ENCODE results near the gene C19orf53.

C19orf53 gene

DNA sequence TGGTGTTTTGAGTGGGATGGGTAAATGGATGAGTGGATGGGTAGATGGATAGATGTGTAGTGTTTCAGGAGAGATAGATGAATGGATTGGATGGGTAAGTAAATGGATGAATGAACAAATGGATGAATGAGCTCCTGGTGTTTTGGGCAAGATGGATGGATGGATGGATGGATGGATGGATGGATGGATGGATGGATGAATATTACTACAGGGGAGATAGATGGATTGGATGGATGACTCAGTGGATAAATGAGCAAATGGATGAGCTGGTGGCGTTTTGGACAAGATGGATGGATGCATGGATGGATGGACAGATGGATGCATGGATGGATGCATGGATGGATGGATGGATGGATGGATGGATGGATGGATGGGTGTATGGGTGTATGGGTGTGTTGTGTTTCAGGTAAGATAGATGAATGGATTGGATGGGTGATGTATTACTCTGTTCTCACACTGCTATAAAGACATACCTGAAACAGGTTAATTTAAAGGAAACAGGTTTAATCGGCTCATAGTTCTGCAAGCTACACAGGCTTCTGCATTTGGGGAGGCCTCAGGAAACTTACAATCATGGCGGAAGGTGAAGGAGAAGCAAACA is 33.3 kb downstream of the C19orf53 start:
- Histone ChIP-seq H3K4me1 (no peaks in the 10 kb centered on the region), H3K9me3 (no peaks in the 10 kb centered on the region), H3K27me3 (no peaks in the 10 kb centered on the region), H3K4me2 (no peak overlapping the region), H3K27ac (no peak overlapping the region), H3K9ac (no peak overlapping the region), H3K4me3 (no peak overlapping the region), H3K36me3 (peaks cover 89% of the 10 kb centered on the region), H4K20me1 (no peaks in the 10 kb centered on the region)
- no peak for TF ChIP-seq Cebpa-rat (IDR thresholded peaks at IDR 0.05)

DNA sequence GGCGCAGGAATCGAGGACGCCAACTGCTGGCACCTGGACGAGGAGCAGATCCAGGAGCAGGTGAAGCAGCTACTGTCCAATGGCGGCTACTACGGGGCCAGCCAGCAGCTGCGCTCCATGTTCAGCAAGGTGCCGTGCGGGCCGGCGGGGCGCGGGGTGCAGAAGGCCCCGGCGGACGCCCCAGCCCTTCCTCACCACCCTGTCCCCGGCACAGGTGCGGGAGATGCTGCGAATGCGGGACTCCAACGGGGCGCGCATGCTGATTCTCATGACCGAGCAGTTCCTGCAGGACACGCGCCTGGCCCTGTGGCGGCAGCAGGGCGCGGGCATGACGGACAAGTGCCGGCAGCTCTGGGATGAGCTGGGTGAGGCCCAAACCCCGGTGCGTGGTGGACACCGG is 34.6 kb downstream of the C19orf53 start:
- Histone ChIP-seq H3K9ac (no peak overlapping the region), H3K9me3 (no peaks in the 10 kb centered on the region), H3K4me2 (no peak overlapping the region), H4K20me1 (no peaks in the 10 kb centered on the region), H3K27ac (no peak overlapping the region), H3K36me3 (peaks cover 93% of the 10 kb centered on the region), H3K4me1 (no peaks in the 10 kb centered on the region), H3K27me3 (no peaks in the 10 kb centered on the region), H3K4me3 (no peak overlapping the region)
- no peak for TF ChIP-seq Cebpa-rat (IDR thresholded peaks at IDR 0.05)

DNA sequence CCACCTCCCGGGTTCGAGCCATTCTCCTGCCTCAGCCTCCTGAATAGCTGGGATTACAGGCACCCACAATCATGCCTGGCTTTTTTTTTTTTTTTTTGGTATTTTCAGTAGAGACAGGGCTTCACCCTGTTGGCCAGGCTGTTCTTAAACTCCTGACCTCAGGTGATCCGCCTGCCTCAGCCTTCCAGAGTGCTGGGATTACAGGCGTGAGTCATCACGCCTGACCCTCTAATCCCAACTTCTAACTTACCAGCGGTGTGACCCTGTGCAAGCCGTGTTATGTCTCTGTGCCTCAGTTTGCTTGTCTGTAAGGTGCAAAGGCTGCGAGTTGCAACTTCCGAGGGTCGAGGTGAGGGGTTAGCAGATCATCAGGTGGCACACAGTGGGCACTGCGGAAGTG is 38.3 kb downstream of the C19orf53 start:
- Histone ChIP-seq H3K4me1 (peaks cover 11% of the 10 kb centered on the region), H3K36me3 (peaks cover 94% of the 10 kb centered on the region), H3K27me3 (no peaks in the 10 kb centered on the region), H3K4me3 (no peak overlapping the region), H3K27ac (no peak overlapping the region), H3K9me3 (no peaks in the 10 kb centered on the region), H3K4me2 (no peak overlapping the region), H4K20me1 (no peaks in the 10 kb centered on the region), H3K9ac (no peak overlapping the region)
- TF ChIP-seq Cebpa-rat (IDR thresholded peaks at IDR 0.05) = no peak

DNA sequence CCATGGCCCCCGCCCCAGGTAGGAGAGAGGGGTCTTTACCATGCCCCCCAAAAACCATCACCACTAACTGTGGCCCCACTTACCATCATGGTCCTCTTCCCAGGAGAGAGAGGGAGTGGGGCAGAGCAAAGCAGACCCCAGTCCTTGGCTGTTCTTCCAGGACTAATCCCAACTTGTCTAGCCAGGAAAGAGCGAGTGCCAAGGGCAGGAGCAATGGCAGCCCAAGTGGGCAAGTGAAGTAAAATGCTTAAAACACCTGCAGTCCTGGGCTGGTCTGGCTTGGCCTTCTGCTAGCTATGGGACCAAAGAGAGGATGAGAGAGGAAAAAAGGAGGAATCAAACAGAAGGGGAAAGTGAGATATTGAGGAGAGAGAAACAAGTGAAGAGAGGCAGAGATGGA is 38.9 kb downstream of the C19orf53 start:
- Histone ChIP-seq H3K4me3 (no peak overlapping the region), H4K20me1 (no peaks in the 10 kb centered on the region), H3K9ac (no peak overlapping the region), H3K27ac (no peak overlapping the region), H3K4me1 (peaks cover 14% of the 10 kb centered on the region), H3K9me3 (no peaks in the 10 kb centered on the region), H3K27me3 (no peaks in the 10 kb centered on the region), H3K4me2 (no peak overlapping the region), H3K36me3 (peaks cover 93% of the 10 kb centered on the region)
- no peak for TF ChIP-seq Cebpa-rat (IDR thresholded peaks at IDR 0.05)

GRCh38 chr19:13814550-13814949 is 40.3 kb downstream of the C19orf53 start:
- H3K9ac ChIP-seq = no peak overlapping the region
- H3K4me1 ChIP-seq = peaks cover 14% of the 10 kb centered on the region
- H3K4me2 ChIP-seq = no peak overlapping the region
- no peaks in the 10 kb centered on the region for H3K27me3 ChIP-seq
- no peak for TF ChIP-seq Cebpa-rat (IDR thresholded peaks at IDR 0.05)
- peaks cover 88% of the 10 kb centered on the region for H3K36me3 ChIP-seq
- H3K27ac ChIP-seq = no peak overlapping the region
- no peak overlapping the region for H3K4me3 ChIP-seq
- H3K9me3 ChIP-seq = no peaks in the 10 kb centered on the region
- H4K20me1 ChIP-seq = no peaks in the 10 kb centered on the region

GRCh38 chr19:13817018-13817614 is 42.9 kb downstream of the C19orf53 start:
- TF ChIP-seq Cebpa-rat (IDR thresholded peaks at IDR 0.05) = no peak
- Histone ChIP-seq H3K4me1 (peaks cover 17% of the 10 kb centered on the region), H4K20me1 (no peaks in the 10 kb centered on the region), H3K9me3 (no peaks in the 10 kb centered on the region), H3K27me3 (no peaks in the 10 kb centered on the region), H3K27ac (peak overlapping the region; percentile 27; the same call in 1 of the 2 replicates), H3K9ac (no peak overlapping the region), H3K4me2 (peak overlapping the region; percentile 63), H3K36me3 (peaks cover 84% of the 10 kb centered on the region), H3K4me3 (no peak overlapping the region; the same call in 1 of the 2 replicates)

- peak overlapping the region; percentile 63 for H3K4me2 ChIP-seq
- H3K27me3 ChIP-seq = no peaks in the 10 kb centered on the region
- no peak overlapping the region for H3K9ac ChIP-seq
- peaks cover 78% of the 10 kb centered on the region for H3K36me3 ChIP-seq
- H3K4me3 ChIP-seq = no peak overlapping the region; the same call in 1 of the 2 replicates
- H3K9me3 ChIP-seq = no peaks in the 10 kb centered on the region
- TF ChIP-seq Cebpa-rat (IDR thresholded peaks at IDR 0.05) = no peak
- H3K4me1 ChIP-seq = peaks cover 23% of the 10 kb centered on the region
- peak overlapping the region; percentile 27; the same call in 1 of the 2 replicates for H3K27ac ChIP-seq
- H4K20me1 ChIP-seq = no peaks in the 10 kb centered on the region
Measured at GRCh38 chr19:13817615-13818371, 43.5 kb downstream of the C19orf53 start.

- no peak overlapping the region for H3K9ac ChIP-seq
- H3K9me3 ChIP-seq = no peaks in the 10 kb centered on the region
- TF ChIP-seq Cebpa-rat (IDR thresholded peaks at IDR 0.05) = no peak
- no peak overlapping the region for H3K4me2 ChIP-seq
- no peak overlapping the region for H3K27ac ChIP-seq
- H3K36me3 ChIP-seq = peaks cover 78% of the 10 kb centered on the region
- H4K20me1 ChIP-seq = no peaks in the 10 kb centered on the region
- no peaks in the 10 kb centered on the region for H3K27me3 ChIP-seq
- no peak overlapping the region for H3K4me3 ChIP-seq
- peaks cover 30% of the 10 kb centered on the region for H3K4me1 ChIP-seq
Measured at GRCh38 chr19:13819238-13819637, 45.0 kb downstream of the C19orf53 start.

DNA sequence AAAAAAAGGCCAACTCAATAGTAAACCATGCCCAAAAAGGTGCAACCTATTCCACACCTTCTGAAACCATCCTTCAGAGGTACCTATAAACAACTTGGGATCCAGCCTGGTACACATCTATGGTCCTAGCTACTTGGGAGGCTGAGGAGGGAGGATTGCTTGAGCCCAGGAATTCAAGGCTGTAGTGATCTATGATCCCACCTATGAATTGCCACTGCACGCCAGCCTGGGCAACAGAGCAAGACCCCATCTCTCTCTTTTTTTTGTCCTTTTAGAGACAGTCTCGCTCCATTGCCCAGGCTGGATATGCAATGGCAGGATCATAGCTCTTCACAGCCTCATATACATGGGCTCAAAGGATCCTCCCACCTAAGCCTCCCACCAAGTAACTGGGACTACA is 47.0 kb downstream of the C19orf53 start:
- peaks cover 80% of the 10 kb centered on the region for H3K36me3 ChIP-seq
- no peaks in the 10 kb centered on the region for H3K27me3 ChIP-seq
- no peaks in the 10 kb centered on the region for H4K20me1 ChIP-seq
- no peak overlapping the region for H3K4me2 ChIP-seq
- no peak for TF ChIP-seq Cebpa-rat (IDR thresholded peaks at IDR 0.05)
- H3K27ac ChIP-seq = no peak overlapping the region
- peaks cover 39% of the 10 kb centered on the region for H3K4me1 ChIP-seq
- no peak overlapping the region for H3K9ac ChIP-seq
- H3K9me3 ChIP-seq = no peaks in the 10 kb centered on the region
- H3K4me3 ChIP-seq = no peak overlapping the region

GRCh38 chr19:13823256-13823655 is 49.0 kb downstream of the C19orf53 start:
- no peak overlapping the region for H3K9ac ChIP-seq
- H3K36me3 ChIP-seq = peaks cover 80% of the 10 kb centered on the region
- no peak overlapping the region for H3K27ac ChIP-seq
- no peaks in the 10 kb centered on the region for H3K27me3 ChIP-seq
- H3K4me2 ChIP-seq = no peak overlapping the region; the same call in 1 of the 2 replicates
- H3K4me3 ChIP-seq = no peak overlapping the region
- no peaks in the 10 kb centered on the region for H4K20me1 ChIP-seq
- no peak for TF ChIP-seq Cebpa-rat (IDR thresholded peaks at IDR 0.05)
- H3K9me3 ChIP-seq = no peaks in the 10 kb centered on the region
- peaks cover 24% of the 10 kb centered on the region for H3K4me1 ChIP-seq

All from BLaER1 (cell line).